HG03520 (cell line): ENCODE measurements around the gene RPTOR.

Experiments
- ATAC-seq: cut with Tn5 transposase; IDR thresholded peaks from one replicate; pipeline ENCODE4 v1.9.1; 2021; ENCODE audit warnings: mild to moderate bottlenecking, moderate library complexity; ENCODE audit not compliant: unreplicated experiment

The RPTOR gene

DNA sequence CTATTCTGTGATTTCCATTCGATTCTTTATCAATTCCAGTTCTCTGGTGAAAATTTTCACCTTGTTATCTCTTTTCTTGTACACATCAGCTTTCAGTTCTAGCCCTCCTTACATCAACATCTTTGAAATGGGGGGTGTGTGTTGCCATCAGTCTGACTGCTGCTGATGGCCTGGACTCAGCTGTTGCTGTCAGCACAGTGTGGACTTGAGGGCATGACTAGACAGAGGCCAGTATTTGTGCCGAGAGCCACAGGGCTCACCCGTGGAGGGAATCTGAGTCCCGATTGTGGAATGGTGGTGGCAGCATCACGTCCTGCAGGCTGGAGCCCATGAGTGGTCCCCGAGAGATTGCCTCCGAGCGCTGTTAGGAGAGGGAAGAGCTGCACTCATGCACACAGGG lies 114.2 kb downstream of the RPTOR start:
- no peak for ATAC-seq

DNA sequence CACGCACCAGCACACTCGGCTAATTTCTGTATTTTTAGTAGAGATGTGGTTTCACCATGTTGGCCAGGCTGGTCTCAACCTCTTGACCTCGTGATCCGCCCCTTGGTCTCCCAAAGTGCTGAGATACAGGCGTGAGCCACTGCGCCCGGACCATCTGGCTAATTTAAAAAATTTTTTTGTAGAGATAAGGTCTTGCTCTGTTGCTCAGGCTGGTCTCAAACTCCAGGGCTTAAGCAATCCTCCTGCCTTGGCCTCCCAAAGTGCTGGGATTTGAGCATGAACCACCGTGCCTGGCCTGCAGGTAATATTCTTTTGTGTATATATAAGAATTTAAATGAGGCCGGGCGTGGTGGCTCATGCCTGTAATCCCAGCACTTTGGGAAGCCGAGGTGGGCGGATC lies 115.0 kb downstream of the RPTOR start:
- no peak for ATAC-seq

DNA sequence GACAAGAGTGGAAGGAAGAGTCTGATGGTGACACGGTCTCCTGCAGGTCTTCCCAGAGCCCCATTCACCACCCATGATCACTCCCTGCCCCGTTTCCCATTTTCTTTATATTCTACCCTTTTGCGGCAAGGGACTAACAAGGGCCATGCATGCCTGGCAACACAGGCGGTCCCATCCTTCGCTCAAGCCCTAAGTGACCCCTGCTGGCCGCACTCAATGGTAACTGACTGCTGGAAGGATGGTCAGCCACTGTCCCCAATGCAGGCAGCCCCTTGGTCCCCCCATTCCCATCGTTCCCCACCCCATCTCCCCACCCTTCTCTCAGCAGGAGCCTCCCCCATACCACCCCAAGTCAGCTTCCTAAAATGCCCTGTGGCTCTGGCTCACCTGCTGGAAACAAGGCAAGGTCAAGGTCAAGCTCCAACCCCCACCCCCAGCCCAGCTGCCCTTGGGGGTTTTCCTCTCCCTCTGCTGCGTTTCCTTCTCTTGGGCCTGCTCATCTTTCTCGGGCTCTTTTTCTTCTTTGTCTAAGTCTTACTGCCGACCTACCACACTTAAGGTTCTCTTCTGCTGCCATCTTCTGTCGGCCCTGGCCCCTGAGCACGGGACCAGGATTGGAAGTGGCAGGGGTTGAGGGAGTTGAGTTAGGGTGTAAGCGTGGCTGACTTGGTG lies 116.0 kb downstream of the RPTOR start:
- ATAC-seq: no peak

DNA sequence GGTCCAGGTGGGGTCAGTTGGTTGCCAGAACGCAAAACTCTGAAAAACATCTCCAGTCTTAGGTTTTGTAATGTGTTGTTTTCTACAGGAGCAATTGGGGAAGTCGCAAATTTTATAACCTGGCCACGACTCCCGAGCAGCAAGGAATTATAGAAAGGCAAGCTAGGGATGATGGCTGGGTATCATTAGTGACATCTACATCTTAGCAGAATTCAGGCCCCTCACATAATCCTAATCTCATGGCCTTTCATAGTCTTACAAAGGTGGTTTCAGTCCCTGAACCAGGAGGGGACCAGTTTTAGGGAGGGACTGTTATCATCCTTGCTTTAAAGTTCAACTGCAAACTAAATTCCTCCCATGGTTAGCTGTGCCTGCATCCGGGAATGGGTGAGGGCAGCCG lies 117.9 kb downstream of the RPTOR start:
- no peak for ATAC-seq

DNA sequence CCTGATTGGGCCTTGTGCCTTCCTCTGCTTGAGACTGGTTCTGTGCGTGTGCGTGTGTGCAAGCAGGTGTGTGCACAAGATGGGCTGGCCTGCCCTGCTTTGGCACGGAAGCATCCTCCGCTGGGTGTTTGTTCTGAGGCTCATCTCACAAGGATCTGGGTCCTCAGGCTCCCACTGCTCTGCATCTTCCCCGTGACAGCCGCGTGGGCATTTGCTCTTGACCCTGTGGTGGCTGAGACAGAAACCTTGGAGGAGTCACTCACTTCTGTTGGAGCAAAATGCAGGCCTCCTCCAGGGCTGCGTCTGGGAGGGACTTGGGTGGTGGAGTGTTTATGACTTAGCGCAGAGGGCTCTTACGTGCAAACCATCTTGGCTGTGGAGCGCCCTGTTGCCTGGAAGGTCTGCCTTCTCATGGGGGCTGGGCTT lies 119.2 kb downstream of the RPTOR start:
- ATAC-seq: no peak

DNA sequence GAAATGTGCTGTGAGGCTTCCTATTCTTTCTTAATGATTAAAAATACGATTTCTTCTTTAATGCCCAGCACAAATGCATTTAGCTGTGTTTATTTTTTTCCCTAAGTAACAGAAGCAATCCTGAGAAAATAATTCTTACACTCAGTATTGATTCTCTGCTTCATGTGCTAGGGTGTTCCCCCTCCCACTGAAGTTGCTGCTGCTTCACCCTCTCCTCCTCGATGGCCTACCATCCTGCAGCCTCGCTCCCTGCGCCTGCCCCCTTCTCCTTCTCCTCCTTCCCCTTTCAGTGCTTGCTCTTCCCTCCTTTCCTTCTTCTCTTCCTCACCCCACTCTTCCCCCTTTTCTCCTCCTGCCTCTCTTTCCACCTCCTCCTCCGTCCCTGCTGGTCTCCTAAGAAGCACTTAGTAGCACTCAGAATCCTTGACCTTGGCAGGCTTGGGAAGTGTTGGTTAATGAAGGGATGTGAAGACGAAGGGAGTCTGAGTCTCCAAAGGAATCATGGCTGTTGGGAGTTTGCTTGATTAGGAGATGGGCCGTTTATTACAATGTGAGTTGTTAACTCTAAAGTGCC lies 119.7 kb downstream of the RPTOR start:
- no peak for ATAC-seq

DNA sequence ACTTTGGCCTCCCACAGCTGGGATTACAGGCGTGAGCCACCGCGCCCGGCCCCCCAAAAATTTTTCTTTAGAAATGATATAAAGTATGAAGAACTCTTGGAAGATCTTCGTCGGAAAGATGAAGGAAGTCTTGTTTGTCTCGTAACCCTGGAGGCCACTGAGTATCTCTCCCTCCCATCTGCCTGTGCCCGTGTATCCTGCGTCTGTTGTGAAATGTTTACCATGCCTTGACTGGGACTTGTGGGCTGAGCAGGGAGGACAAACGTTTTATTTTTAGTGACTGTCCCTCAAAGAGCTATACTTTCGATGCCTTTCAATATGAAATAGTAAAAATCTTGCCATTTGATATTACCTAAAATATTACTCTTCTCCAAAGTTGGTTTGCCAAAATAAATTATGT lies 121.2 kb downstream of the RPTOR start:
- ATAC-seq: no peak

DNA sequence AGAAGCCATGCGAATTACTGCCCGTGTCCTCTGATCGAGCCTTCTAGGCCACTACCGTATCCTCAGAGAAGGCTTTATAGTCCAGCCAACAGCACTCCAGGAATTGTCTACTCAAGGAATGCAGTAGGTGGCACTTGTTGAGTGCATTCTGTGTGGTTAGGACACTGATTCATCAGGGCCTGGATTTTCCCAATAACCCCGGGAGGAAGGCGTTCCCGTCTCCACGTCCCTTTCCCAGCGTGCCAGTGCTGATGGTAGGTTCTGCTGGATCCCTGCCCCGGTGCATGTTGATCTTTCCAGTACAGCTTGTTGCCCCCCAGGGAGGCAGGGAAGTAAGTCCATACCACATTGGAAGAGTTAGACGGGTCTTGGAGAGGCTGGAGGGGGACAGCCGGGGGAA lies 122.2 kb downstream of the RPTOR start:
- ATAC-seq: no peak

DNA sequence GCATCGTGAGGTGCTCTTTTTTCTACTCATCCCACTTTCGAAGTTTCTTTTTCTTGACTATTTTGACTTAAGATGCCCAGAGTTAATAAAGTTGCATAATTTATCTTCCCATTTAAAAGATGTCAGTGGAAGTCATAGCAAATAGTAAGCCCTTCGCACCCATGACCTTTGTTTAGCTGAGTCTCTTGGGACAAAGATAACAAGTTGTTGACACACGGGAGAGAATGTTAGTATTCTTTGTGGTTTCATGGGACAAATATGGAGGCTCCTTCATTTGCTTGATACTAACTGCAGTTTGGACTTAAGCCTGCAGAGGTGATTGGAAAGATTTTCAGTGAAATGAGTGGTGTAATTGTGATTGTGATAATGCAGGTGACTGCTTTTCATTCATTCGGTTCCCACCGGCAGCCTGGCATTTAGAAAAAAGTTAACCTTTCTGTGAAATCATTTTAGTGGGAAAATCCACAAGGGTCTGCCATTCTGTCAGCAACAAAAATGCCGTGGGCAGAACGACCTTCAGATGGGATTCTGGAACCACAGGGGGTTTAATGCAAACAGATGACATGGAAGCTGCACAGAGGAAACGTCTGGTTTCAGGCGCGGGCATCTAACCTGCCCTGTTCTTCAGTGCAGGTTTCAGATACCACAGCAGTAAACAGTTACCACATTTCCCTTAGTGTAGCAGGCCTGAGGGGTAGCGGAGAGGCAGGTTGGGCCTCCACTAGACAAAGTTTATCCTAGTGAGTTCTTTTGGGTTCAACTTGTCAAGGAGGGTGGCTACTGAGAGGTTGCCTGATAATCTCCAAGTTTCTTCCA lies 123.0 kb downstream of the RPTOR start:
- no peak for ATAC-seq

DNA sequence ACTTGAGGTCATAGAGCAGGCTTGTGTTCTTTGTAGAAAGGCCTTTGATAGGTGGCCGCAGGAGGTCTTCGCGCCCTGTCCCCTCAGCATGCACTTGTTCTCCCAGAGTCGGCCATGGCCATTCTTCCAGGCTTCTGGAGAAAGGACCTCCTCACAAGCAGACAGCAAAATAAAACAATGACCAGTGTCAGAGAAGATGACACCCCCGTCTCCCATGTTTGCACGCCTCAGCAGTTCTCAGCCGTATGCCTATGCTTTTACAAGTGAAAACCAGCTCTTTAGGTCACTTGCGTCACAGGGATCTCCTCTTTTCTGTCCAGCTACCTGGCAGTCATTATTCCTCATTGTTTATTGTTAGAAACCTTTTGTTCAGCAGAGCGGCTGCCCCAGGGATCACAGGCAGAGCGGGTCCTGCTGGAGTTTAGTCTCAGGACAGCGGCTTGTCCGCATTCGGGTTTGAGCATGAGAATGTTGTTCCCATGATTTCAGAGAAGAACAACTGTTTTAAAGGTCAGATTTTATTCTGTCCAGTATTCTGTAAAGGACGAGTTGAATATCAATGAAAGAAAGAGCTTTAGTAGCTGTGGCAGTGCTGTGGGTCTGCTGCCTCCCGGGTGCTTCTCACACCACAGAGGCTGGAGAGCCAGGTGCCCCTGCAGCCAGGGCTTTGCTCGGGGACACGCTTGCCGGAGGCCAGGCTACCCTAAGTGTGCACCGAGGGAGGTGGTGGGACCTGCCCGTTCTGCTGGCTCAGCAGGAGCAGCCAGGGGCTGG lies 123.9 kb downstream of the RPTOR start:
- ATAC-seq: no peak

DNA sequence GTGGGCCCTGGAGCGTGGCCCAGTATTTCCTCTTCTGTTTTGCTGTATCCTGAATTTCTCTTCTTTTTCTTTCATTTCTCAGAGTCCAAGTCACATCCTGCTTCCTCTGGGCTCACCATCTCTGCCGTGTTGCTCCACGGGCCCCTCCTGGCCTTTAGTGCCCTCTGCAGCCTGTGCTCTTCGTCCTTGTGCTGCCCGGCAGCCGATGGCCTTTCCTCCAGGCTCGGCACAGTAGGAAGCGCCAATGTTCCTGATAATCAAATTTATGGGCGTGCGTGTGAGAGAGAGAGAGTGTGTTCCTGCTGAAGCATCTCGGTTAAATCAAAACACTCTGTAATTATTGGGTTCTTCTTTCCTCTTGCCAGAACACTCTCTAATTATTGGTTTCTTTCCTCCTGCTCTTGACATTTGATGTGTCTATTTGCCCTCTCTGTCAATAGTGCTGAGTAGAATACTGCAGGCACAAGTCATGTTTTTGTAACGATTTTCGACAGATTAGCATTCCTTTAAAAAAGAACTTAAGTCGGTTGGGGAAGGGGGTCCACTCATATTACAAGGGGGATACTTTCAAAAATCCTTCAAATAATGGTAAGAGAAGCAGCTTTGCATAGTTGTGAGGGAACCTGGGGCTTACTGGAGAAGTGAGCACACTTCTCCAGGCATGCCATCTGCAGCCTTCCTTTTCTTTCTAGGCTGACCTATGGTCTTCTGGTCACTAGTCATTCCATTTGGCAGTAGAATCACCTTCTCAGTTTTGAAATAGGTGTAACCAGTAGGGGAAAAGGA lies 126.6 kb downstream of the RPTOR start:
- ATAC-seq: no peak

DNA sequence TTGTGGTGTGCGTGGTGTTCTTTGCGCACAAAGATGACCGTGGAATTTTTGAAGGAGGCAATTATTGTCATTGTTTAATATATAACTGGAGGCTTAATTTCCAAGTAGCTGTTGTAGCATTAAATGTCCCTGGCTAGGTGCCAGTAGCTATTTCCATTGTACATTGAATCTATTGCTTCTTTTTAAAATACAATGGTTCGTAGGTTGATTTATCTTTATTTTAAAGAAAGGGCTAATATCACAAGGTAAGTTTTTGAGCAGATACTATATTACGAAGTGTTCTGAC lies 127.1 kb downstream of the RPTOR start:
- ATAC-seq: no peak

DNA sequence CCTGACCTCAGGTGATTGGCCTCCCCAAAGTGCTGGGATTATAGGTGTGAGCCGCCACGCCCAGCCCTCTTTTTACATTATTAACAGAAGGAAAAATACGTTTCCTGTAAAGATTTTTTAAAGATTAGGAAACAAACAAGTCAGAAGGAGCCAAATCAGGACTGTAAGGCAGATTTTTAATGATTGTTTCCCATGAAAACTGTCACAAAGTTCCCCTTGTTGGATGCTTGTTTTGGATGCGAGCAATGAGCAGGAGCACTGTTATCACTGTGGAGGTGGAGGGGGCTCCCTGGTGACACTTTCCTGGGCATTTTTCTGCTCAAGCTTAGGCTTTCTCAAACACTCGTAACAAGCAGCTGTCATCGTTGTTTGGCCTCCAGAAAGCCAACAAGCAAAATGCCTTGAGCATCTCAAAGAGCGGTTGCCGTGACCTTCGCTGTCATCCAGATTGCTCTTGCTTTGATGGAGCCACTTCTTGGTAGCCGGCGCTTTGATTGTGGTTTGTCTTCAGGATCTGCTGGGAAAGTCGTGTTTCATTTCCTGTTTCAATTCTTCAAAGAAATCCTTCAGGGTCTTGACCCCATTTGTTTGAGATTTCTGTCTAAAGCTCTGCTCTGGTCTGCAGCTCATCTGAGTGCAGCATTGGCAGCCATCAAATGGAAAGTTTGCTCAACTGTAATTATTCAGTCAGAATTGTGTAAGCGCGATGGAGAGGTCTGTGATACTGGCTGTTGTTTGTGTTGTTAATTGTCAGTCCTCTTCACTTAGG lies 128.7 kb downstream of the RPTOR start:
- no peak for ATAC-seq

DNA sequence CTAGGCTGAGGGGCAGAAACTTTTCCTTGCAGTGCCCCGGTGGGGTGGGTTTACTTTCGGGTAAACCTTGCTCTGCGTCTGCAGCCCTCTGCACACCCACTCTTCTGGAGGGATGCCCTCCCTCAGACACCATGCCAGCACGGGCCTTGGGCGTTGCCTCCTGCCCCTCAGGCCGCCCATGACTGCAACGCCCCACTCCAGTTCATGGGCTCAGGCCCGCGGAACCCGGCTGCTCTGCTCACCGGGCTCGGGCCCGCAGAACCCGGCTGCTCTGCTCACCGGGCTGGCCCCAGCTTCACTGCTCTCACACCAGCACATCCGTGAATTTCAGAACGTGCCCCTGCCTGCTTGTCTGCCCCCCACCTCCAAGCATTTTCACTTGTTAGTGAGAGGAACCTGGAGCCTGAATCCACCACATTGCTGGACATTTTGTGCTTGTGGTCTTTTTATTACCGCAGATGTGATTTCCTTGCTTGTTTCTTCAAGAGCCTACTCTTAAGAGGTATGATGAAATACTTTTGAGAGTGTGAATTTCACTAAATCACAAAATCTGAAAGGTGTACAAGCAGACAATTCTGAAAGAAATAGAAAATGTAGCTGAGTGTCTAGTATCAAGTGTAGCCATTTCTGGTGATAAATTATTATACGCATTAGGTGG lies 130.9 kb downstream of the RPTOR start:
- no peak for ATAC-seq

DNA sequence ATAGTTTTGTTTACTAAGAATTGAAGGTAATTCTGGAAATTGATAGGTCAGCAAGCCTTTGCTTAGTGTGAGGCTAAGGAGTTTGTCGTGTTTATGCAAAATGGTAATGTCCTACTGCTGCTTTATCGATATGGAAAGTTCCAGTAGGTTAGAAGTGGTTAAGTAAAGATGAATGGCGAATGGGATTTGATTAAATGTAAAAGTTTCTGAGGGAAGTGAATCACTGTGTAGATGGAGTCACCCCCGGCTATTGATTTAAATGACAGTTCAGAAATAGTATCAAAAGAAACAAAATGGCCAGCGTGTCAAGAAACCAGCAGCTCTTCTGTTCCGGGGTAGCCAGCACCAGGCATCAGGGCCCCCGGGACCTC lies 131.4 kb downstream of the RPTOR start:
- ATAC-seq: no peak

DNA sequence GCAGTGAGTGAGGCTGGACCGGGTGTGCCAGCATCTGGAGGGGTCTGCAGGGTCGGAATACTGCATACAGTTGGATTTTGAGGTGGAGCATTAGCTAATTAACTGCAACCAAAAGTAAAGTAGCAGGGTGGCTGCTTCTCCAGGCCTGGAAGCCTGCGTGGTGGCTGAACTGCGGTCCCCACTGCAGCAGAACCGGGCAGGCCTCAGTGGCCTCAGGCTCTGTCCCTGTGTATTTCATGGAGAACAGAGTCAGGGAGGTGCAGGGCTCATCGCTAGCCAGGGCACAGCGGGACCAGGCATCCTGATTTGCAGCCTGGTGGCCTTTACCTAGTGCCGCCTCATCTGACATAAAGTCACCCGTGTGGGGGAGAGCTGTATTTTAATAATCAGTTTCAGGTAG lies 131.9 kb downstream of the RPTOR start:
- ATAC-seq: no peak

DNA sequence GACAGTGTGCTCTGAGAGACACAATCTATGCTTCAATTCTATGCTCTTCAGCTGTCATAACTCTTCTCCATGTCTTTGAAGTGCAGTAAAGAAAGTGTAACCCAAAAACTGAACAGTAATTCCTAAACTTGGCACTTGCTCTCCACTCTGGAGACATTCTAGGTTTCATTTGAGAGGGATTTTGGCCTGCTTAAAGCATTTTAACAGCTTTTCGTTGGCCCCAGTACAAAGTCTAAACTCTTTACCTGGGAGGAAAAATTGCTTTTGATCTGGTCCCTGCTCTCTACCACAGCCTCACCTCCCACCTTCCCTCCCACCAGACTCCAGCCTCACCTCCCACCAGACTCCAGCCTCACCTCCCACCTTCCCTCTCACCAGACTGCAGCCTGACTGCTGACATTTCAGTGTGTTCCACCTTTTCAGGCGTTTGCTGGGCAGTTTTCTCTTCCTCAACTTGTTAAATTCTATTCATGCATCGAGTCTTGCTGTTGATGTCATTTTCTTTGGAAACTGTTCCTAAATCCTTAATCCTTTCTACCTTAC lies 132.6 kb downstream of the RPTOR start:
- ATAC-seq: no peak

DNA sequence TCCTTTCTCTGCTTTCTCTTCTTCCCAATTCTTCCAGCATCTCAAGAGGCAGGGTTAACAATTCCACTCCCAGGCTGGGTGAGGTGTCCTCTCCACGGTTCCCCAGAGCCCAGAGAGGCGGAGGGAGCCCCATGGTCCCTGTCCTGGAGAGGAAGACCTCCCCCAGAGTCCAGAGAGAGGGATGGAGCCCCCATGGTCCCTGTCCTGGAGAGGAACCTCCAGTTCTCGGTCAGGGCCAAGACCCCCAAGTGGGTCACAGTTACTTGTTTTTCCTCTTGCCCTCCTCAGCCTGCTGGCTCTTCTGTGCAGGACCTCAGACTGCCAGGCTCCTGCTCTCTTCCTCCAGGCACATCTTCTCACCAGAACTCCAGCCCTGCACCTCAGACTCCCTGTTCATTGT lies 135.2 kb downstream of the RPTOR start:
- no peak for ATAC-seq

DNA sequence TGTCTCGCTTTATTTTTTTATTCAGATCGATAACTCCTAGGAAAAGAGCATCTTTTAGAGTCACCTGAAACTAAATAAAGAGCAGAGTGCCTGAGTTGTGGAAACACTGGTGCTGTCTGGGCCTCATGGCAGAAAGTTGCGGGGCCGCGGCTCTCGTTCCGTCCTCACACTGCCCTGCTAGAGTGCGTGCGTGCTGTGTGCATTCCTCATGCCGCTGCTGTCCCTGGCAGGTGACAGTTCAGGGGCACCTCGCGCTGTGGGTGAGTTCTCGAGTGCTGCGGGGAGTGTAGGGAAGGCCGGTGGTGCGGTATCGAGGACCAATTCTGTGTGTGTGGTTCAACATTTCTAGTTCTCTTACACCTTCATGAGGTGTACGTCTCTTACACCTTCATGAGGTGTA lies 136.6 kb downstream of the RPTOR start:
- no peak for ATAC-seq
